HG03103 (cell line): ENCODE results near the gene KIAA1217.
A peak's percentile ranks its signal among the peaks of the same experiment; 100 is the strongest.
"Not testable (repeated sequence)": the region's sequence is repeated elsewhere in the genome, so short reads cannot be mapped to it uniquely, and the experiment has no call there.

Source experiments
- ATAC-seq: cut with Tn5 transposase; IDR thresholded peaks from one replicate; pipeline ENCODE4 v1.9.1; 2021; ENCODE audit warnings: low read depth; ENCODE audit not compliant: unreplicated experiment

KIAA1217 gene

DNA sequence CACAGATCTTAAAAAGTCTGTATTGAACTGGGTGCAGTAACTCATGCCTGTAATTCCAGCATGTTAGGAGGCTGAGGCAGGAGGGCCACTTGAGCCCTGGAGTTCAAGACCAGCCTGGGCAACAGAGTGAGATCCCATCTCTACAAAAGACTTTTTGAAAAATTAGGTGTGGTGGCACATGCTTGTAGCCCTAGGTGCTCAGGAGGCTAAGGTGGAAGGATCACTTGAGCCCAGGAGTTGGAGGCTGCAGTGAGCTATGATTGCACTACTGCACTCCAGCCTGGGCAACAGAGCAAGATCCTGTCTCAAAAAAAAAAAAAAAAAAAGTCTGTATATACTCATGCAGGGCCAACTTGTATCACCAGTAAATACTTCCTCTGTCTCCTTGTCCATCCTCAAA is 273.8 kb downstream of the KIAA1217 start:
- ATAC-seq, result not testable (repeated sequence)

DNA sequence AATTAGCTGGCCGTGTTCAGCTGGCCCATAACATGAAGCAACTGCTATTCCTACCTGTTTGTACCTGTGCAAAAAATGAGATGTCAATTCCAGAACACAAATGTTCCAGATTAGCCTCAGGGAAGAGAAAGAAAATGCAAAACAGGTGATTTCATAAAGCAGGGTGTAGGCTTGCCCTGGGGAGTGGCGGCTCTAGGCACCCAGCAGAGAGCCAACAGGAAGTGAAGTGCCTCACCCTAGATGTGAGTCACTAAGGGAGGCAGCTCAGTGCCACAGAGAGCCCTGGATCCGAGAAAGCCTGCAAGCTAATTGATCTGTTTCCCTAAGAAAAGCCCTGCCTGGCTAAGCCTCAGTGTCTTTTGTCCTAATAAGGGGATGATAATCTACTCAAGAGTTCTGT is 274.8 kb downstream of the KIAA1217 start:
- ATAC-seq, result peak; percentile 94

DNA sequence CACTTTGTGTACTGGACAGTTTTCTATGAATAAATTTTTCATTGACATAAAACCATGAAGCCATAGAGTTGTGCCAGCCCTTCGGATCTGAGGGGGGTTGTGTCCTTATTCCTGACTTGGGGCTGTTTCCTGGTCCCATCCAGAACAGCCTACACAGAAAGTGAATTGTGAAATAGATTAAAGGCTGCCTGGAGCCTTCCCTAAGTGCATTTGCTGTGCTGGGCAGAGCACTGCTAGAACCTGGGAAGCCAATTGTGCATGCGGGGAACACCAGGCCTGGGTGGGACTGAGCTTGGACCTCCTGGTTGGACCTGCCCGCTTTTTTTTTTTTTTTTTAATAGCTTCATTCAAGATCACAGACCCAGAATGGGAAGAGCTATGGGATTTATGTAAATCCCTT is 275.8 kb downstream of the KIAA1217 start:
- no peak for ATAC-seq

DNA sequence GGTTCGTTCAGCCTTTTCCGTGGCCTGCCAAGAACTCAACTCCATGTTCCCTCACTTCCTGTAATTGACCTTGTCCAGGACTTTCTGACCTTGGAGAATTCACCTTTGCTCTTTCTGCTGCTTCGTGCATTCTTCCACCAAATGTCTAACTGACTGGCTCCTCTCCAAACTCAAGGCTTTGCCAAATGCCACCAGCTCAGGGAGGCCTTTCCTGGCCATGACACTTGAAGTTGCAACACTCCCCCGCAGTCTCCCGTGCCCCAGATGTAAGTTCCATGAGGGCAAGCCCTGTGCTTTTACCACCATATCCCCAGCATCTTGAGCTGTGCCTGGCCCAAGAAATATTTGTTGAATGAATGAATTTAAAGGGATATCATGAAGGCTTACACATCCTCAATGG is 276.4 kb downstream of the KIAA1217 start:
- ATAC-seq, result no peak

DNA sequence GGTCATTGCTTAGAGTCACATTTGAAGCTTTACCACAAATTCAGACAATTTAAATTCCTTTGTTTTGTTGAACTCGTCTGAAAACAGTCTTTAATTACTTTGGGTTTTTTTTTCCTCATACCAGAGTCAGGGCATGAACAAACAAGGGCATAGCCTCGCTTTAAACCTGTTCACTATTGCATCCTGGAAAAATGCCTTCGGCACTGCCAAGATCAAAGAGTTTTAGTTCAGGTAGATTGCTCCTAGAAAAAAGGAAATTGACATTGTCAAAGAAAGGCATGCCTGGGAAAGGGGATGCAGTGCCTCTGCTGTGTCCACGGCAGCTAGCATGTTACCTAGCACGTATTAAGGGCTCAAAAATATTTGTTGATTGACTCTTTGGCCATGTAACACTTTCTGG is 279.7 kb downstream of the KIAA1217 start:
- no peak for ATAC-seq

DNA sequence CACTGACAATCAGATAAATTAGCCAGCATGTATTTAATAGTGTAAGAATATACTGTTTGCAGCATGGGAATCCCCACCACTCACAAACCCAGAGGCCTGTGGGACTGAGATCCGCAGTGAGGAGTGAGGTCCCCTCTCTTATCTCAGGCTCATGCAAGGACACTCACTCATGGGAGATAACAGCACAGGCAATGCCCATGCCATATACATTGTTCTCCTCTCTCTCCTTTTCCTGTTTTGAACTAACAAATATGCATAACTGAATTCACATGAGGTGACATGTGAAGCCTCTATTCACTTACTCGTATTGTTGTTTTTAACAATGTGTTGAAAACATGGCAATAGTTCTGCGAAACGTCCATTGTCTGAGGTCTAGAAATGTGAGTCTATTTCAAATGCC is 284.2 kb downstream of the KIAA1217 start:
- ATAC-seq, result no peak

DNA sequence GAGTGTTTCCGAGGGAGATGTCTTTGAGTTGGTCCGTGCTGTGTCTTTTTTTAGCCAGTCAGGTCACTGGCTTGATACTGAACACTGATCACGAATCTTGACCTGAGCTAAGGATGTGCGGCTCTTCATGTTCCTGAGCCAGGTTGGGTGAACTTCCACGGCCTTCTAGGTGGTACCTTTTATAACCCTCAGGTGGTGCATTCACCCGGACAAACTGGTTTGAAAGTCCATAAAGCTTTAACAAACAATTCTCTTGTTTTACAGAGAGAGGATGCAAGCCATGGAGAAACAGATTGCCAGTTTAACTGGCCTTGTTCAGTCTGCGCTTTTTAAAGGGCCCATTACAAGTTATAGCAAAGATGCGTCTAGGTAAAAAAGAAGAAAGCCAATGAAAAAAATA is 285.3 kb downstream of the KIAA1217 start:
- ATAC-seq, result no peak

DNA sequence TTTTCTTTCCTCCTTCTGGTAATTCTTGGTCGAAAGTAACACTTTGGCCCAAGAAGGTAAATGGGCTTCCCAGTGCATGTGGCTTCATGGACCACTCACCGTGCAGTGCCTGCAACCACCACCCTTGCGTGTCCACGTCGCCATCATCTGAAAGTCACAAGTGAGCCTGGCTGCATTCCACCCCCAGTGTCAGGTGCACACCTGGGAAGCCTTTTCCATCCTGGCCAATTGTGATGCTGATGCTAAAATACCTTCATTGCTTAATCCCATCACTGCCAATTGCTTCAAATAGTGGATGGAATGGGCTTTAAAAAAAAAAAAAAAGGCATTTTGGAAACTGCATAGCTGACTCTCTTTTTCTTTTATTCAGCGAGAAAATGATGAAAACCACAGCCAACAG is 285.8 kb downstream of the KIAA1217 start:
- ATAC-seq, result no peak

DNA sequence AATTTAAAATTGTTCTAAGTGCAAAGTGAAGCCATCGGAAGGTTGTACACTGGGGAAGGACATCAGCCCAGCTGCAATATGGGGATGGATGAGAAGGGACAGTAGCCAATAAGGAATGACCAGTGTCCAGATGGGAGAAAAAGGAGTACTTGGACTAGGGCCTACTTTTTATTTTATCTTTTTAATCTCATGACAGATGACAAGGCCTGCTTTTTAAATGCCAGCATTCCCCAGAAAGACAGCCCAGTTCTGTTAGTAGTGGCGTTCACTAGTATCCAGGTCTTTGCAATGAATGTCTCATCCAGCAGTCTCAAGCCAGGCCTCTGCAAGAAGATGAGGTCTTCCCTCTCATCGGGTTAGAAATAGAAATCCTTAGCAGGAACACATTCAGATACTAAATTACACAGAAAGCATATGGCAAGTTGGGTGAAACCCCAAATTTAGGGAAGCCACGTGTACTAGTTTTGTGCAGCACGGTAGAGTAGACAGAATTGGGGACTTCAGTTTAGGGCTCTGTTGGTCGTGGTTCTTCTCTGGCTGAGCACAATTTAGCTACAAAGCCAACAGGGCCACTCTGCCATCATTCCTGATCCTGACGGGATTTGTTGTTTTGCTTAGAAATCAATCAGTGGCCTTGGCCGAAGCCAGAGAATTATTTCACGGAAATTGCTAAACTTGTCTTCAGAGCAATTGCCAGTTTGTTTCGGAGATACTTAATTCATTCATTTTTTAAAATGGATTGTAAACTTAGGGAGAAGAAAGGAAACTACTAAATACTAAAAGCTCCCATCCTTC is 286.9 kb downstream of the KIAA1217 start:
- ATAC-seq, result no peak

DNA sequence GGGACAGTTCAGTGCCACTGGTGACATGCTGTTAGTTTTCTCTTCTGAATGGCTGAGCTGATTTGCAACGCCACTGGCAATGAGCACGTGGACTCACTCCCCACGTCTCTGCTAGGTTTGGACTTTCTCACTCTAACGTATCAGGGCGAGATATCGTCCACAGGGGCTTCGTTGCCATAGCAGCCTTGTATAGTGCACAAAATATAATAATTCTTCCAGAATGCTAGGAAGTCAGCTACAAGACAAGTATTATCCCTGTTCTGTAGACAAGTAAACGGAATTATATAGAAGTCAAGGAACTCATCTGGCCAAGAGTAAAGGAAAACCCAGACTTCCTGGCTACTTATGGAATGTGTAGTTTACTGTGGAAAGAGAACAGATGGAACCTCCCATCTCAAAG is 288.0 kb downstream of the KIAA1217 start:
- ATAC-seq, result no peak

DNA sequence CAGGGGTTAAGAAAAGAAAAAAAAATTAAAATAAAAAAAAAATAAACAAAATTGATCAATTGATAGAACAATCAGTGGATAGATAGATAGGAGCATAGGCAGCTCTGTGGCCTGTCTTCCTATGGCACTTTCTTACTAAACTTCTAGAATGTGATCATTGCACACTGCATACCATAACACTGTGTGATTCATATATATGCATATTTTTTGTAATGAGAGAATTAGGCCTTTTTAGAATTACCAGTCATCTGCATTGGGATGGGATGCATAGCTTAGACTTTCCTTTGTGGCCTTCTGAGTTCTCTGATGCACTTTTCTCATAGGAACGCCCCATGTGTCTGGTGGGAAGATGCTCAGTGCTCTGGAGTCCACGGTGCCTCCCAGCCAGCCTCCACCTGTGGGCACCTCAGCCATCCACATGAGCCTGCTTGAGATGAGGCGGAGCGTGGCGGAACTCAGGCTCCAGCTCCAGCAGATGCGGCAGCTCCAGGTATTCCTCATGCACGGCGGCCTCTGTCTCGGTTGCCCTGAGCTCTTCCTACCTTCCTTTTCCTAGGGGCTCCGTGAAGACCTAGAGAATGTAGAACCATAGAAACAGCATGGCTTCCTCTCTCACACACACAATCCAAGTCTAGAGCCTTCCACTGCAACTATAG is 292.2 kb downstream of the KIAA1217 start:
- no peak for ATAC-seq

DNA sequence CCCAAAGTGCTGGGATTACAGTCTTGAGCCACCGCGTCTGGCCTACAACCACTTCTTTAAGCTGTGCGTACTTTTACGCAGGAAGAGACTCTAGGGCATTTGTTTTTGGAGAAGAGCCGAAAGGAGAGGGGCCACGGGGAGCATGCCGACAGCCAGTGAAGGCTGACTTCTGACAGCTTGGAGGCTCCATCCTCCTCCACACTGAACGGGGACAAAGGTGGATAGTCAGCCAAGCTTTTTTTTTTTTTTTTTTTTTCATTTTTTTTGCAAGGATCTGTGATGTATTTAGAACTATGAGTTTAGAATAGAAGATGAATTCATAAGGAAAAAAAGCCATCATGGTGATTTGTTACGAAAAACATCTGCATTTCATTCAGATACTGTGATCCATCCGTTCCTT is 293.1 kb downstream of the KIAA1217 start:
- no peak for ATAC-seq

DNA sequence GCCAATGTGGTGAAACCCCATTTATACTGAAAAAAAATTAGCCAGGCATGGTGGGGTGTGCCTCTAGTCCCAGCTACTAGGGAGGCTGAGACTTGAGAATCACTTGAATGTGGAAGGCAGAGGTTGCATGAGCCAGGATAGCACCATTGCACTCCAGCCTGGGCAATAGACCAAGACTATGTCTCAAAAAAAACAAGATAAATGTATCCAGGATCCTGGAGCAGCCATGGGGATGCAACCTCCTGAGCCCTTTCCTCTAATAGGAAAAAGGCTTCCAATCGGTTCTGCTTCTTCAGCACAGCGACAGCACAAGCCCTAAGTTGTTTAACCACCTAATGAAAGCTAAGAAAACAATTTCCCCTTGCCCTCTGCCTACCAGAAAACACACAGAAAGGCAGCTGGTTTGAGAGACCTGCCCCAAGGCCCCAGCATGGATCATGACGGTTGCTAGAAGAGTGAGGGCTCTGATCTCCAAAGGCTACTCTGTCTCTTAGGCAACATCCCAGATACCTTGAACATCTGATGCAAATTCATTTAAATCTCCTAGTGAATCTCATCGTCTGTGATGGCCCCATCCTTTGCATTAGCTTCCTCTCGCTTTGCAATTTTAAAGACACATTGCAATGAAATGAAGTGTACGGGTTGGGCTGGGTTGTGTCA is 294.0 kb downstream of the KIAA1217 start:
- no peak for ATAC-seq

DNA sequence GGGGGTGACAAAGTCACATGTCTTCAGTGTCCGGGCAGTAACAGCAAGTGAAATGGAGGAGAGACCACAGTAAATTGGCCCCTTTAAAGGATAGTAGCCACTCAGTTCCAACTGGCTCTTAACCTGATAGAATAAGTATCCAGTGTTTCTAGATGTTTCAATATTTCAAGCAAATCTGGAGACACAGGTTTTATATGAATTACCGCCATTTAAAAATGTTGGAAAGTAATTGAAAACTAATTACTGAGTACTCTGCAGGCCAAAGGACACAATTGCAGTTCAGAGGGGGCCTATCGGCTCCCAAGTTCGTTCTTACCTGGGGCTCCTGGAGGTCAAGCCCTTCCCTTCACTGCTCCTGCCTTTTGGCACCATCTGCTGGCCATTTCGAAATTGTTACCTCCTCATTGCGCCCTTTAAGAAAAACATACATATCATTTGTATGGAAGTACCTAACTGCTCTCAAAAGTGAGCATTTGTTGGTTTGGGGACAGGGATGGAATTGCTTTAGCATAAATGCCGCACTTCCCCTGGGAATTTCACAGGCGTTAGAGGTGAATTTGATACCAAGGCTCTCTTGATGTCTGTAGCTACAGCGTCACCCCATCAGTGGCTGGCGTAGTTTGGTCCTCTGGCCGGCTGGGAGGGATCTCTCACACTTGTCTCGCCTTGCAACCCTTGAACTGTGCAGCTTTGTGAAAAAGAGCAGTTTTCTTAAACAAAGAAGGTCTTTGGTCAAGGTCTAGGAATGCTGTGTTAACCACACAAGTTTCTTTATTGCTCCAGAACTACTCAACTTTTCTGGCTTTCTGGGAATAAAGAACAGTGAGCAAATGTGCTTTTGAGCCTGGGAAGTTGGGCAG is 294.8 kb downstream of the KIAA1217 start:
- peak; percentile 88 for ATAC-seq

DNA sequence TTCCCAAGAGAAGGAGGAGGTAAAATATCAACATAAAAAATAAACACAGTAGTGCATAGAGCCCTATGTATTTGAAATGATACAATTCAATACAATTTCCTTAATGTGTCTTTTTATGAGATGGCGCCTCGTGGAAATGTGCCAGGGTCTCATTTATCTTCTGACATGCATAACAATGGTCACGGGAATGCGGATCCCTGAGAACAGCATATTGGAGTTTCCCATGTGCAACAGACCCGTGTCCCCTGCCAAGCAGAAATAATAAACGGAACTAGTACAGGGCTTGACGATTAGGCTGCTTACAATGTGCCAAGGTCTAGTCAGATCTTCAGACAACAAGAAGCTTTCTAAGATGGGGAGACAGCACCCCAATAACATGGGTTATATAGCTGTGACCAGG is 296.8 kb downstream of the KIAA1217 start:
- ATAC-seq, result no peak

DNA sequence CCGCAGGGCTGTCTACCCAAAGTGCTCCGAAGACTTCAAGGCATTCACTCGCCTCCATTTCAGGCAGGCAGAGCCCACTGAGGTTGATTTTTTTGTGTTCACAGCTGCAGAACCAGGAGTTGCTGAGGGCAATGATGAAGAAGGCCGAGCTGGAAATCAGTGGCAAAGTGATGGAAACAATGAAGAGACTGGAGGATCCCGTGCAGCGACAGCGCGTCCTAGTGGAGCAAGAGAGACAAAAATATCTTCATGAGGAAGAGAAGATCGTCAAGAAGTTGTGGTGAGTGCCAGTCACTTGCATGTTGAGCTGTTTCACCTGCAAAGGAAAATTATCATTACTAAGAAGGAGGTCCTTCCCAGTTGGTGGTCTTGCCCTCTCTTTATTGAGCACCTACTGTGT is 304.2 kb downstream of the KIAA1217 start:
- ATAC-seq, result no peak

DNA sequence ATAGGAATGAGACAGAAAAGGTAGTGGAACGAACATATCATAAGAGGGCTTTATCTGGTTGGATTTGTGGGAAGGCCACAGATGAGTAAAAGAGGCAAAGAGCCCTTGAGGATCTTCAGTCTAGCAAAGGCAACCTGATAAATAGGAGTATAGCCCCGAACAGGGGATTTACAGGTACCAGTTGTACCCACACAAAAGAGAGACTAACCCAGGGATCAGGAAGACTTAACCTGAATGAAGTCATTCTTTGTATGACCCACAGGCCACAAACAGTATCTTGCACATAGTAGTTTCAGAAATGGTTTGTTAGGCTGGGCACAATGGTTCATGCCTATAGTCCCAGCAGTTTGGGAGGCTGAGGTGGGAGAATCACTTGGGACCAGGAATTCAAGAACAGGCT is 306.5 kb downstream of the KIAA1217 start:
- ATAC-seq, result no peak

DNA sequence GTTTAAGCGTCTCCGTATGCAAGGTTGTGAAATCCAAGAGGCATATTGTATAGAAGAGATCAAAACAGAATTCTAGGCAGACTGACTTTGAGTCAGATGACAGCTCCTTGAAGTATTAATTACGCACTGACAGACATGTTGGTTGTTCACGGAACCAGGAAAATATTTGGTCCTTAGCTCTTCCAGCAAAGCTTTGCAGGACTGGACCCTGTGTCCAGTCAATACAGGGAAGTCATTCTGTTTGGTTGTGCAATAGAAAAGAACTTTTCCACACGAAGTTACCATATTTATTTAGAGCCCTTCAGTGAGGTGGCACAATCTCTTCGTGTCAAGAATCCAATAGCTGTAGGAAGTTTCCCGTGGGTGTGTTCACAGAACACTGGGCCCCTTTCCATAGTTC is 309.5 kb downstream of the KIAA1217 start:
- no peak for ATAC-seq

DNA sequence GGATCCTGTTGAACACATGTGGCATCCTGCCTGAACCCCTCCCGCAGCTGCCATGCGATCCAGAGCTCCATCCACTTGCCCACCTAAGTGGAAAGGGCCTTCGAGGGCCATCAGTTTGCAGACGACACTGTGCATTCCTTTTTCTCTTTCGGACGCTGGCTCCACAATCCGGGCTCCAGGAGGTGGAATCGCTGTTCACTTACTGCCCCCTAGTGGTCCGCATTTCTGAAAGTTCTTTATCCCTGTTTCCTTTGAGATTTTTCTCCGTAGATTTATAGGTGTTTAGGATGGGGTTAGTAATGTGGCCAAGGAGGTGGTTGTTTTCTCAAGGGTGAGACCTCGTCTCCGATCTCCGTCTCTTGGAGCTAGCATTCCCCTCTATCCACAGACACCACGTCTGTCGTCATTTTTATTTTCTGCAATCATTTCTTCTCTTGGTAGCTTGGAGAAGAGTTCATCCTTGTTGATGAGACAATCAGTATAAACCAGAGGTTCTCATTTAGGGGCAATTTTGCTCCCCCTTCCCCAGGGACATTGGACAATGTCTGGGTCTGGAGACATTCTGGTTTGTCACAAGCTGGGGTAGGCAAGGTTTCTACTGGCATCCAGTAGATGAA is 310.2 kb downstream of the KIAA1217 start:
- no peak for ATAC-seq

DNA sequence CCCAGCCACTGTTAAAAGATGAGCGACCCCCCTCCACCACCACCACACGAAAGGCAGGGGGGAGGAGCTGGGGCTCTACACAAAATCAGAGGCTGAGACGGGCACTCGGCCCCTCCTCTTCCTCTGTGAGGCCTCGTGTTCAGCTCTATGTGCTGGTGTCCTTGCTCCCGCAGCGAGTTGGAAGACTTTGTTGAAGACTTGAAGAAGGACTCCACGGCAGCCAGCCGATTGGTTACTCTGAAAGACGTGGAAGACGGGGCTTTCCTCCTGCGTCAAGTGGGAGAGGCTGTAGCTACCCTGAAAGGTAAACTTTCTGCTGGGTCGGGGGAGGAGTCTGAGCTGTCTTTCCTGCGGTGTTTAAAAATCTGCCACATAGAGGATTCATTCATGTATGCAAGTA is 311.0 kb downstream of the KIAA1217 start:
- no peak for ATAC-seq
